Hepatocyte (in vitro differentiated cells): Measurements from ENCODE around the gene ZBTB7C. TPM values are rescaled to one million over a fixed set of nuclear protein-coding genes. Genes with fewer than 3 reads are reported as not detected.

Experiments
- DNase-seq: peaks from one replicate; pipeline ENCODE4 v3.0.0-alpha.2; 2016; ENCODE audit warnings: low spot score
- H2AFZ ChIP-seq: fragments of 200-600 bp; sonication (generic); 2 replicates; pipeline ENCODE4 v1.6.0; 2016; ENCODE audit warnings: antibody characterized with exemption, mild to moderate bottlenecking
- H3K27ac ChIP-seq: fragments of 200-600 bp; sonication (generic); 2 replicates; pipeline ENCODE4 v1.5.1; 2016; ENCODE audit warnings: mild to moderate bottlenecking
- H3K27me3 ChIP-seq: fragments of 200-600 bp; sonication (generic); 2 replicates; pipeline ENCODE4 v1.6.1; 2016
- H3K36me3 ChIP-seq: fragments of 200-600 bp; sonication (generic); replicated peaks from 2 replicates; pipeline ENCODE4 v1.5.1; 2016; ENCODE audit warnings: low read depth; ENCODE audit not compliant: insufficient read depth
- H3K4me1 ChIP-seq: fragments of 200-600 bp; sonication (generic); 2 replicates; pipeline ENCODE4 v1.5.1; 2016; ENCODE audit warnings: mild to moderate bottlenecking, moderate library complexity; ENCODE audit not compliant: insufficient read depth
- H3K4me2 ChIP-seq: fragments of 200-600 bp; sonication (generic); 2 replicates; pipeline ENCODE4 v1.6.0; 2016
- H3K4me3 ChIP-seq: fragments of 200-600 bp; sonication (generic); 2 replicates; pipeline ENCODE4 v1.5.1; 2016; ENCODE audit warnings: mild to moderate bottlenecking
- H3K79me2 ChIP-seq: fragments of 200-600 bp; sonication (generic); 2 replicates; pipeline ENCODE4 v1.6.0; 2017; ENCODE audit warnings: mild to moderate bottlenecking
- H3K9me2 ChIP-seq: fragments of 200-600 bp; sonication (generic); replicated peaks from 2 replicates; pipeline ENCODE4 v1.6.0; 2017; ENCODE audit warnings: mild to moderate bottlenecking; ENCODE audit not compliant: insufficient read depth
- H3K9me3 ChIP-seq: fragments of 200-600 bp; sonication (generic); 2 replicates; pipeline ENCODE4 v1.5.1; 2016; ENCODE audit warnings: low read depth, mild to moderate bottlenecking
- H4K20me1 ChIP-seq: fragments of 200-600 bp; sonication (generic); 2 replicates; pipeline ENCODE4 v1.6.0; 2016; ENCODE audit warnings: mild to moderate bottlenecking; ENCODE audit not compliant: insufficient read depth, poor library complexity, severe bottlenecking
- CTCF ChIP-seq: fragments of 200-600 bp; sonication (generic); IDR thresholded peaks from 2 replicates; pipeline ENCODE4 v1.5.1; 2016; ENCODE audit warnings: antibody characterized with exemption, mild to moderate bottlenecking; ENCODE audit not compliant: poor library complexity
- EZH2 ChIP-seq: fragments of 200-600 bp; sonication (generic); IDR thresholded peaks from 2 replicates; pipeline ENCODE4 v1.6.1; 2016; ENCODE audit warnings: antibody characterized with exemption, mild to moderate bottlenecking, borderline replicate concordance
- EZH2phosphoT487 ChIP-seq: fragments of 200-600 bp; sonication (generic); IDR thresholded peaks from one replicate; pipeline ENCODE4 v1.6.1; 2018; ENCODE audit warnings: antibody characterized with exemption, mild to moderate bottlenecking, low read depth, moderate library complexity; ENCODE audit not compliant: unreplicated experiment, severe bottlenecking
- WGBS: methylation state at CpG from one replicate; pipeline ENCODE4 v1.1.6; 2016; ENCODE audit warnings: low lambda C conversion rate; ENCODE audit errors: missing lambda C conversion rate; 5-methylcytosine and 5-hydroxymethylcytosine counted together
- polyA plus RNA-seq: library from polyadenylated mRNA; unstranded; fragments of >200 nt; fragmentation: Nextera tagmentation; extraction: Ambion mirVana; gene quantifications from 2 replicates; pipeline ENCODE4 v1.2.1, GENCODE V29; 2016
- total RNA-seq: library from RNA; depleted of rRNA; stranded (reverse); fragments of >200 nt; gene quantifications from 2 replicates; pipeline ENCODE4 v1.2.3, GENCODE V29; 2014

Gene ZBTB7C
- total and polyA plus RNA-seq, 2 experiments from 2014 or later: 0.70 to 1.0 TPM

- H3K9me3 ChIP-seq: no peaks in the 10 kb centered on the region
- peaks cover 20% of the 10 kb centered on the region for H3K27me3 ChIP-seq
- TF ChIP-seq EZH2phosphoT487 (no peak), EZH2 (no peak), CTCF (no peak)
- H3K4me1 ChIP-seq: peaks cover 3% of the 10 kb centered on the region
- H3K79me2 ChIP-seq: no peaks in the 10 kb centered on the region
- no peaks in the 10 kb centered on the region for H4K20me1 ChIP-seq
- WGBS: 74% methylated on average over 5 of the region's 5 CpGs
- no peak overlapping the region for H3K4me2 ChIP-seq
- no peak overlapping the region for H2AFZ ChIP-seq
- H3K9me2 ChIP-seq: no peaks in the 10 kb centered on the region
- no peaks in the 10 kb centered on the region for H3K36me3 ChIP-seq
- H3K27ac ChIP-seq: no peak overlapping the region
- no peak overlapping the region for H3K4me3 ChIP-seq
- no peak for DNase-seq
Observed at GRCh38 chr18:48021273-48021914, 387.8 kb downstream of the ZBTB7C start.

GRCh38 chr18:48020337-48021250 is 388.6 kb downstream of the ZBTB7C start:
- Histone ChIP-seq H3K27ac (no peak overlapping the region), H3K79me2 (no peaks in the 10 kb centered on the region), H3K4me2 (no peak overlapping the region), H3K4me3 (no peak overlapping the region), H3K9me2 (no peaks in the 10 kb centered on the region), H4K20me1 (no peaks in the 10 kb centered on the region), H3K27me3 (peaks cover 20% of the 10 kb centered on the region), H3K36me3 (no peaks in the 10 kb centered on the region), H3K4me1 (peaks cover 3% of the 10 kb centered on the region), H2AFZ (no peak overlapping the region), H3K9me3 (no peaks in the 10 kb centered on the region)
- DNase-seq: no peak
- WGBS: 65% methylated on average over 2 of the region's 8 CpGs
- no peak for TF ChIP-seq EZH2phosphoT487
- TF ChIP-seq EZH2: no peak
- no peak for TF ChIP-seq CTCF

GRCh38 chr18:48019557-48020325 is 389.4 kb downstream of the ZBTB7C start:
- 78% methylated on average over 6 of the region's 6 CpGs for WGBS

More at GRCh38 chr18:48019557-48020325, 389.4 kb downstream of the ZBTB7C start:
- Histone ChIP-seq H3K4me3 (no peak overlapping the region), H4K20me1 (no peaks in the 10 kb centered on the region), H3K4me1 (peaks cover 3% of the 10 kb centered on the region), H3K9me3 (no peaks in the 10 kb centered on the region), H3K27me3 (peaks cover 20% of the 10 kb centered on the region), H3K9me2 (no peaks in the 10 kb centered on the region), H3K36me3 (no peaks in the 10 kb centered on the region), H2AFZ (no peak overlapping the region), H3K79me2 (no peaks in the 10 kb centered on the region), H3K4me2 (no peak overlapping the region), H3K27ac (no peak overlapping the region)
- TF ChIP-seq CTCF (no peak), EZH2 (no peak), EZH2phosphoT487 (no peak)
- DNase-seq: no peak
